MCF 10A (cell line): ENCODE data around the gene MGMT. TPM values are rescaled to one million over a fixed set of nuclear protein-coding genes. Genes with fewer than 3 reads are reported as not detected.

Experiments
- BruUV-seq: library from RNA; stranded (reverse); fragments of 400-500 nt; replicated peaks from 2 replicates; lab custom pipeline; 2021; lab: Mats Ljungman, UMichigan
- CTCF ChIA-PET: fragments of 300-600 bp; sonication (Branson Sonifier 250); formaldehyde crosslinking; extraction: SDS; loops from one replicate; lab custom pipeline; 2021; ENCODE audit warnings: antibody characterized with exemption, inconsistent platforms; lab: Yijun Ruan, JAX
- POLR2A ChIA-PET: fragments of 300-600, 350-650 bp; sonication (Branson Sonifier 250); formaldehyde crosslinking; extraction: SDS; loops from one replicate; lab custom pipeline; 2020; ENCODE audit warnings: antibody characterized with exemption, inconsistent platforms; lab: Yijun Ruan, JAX
- DNase-seq: peaks from one replicate; pipeline ENCODE4 v3.0.0-alpha.2; 2018; ENCODE audit not compliant: unreplicated experiment
- H3K27ac Mint-ChIP-seq: one replicate; pipeline ENCODE4 v1.8.0; 2022; ENCODE audit warnings: mild to moderate bottlenecking, low read depth, mixed read lengths; ENCODE audit not compliant: unreplicated experiment
- H3K27me3 Mint-ChIP-seq: one replicate; pipeline ENCODE4 v1.8.0; 2022; ENCODE audit warnings: mixed read lengths; ENCODE audit not compliant: insufficient read depth, unreplicated experiment
- H3K36me3 Mint-ChIP-seq: one replicate; pipeline ENCODE4 v1.8.0; 2022; ENCODE audit warnings: mild to moderate bottlenecking, moderate library complexity, mixed read lengths; ENCODE audit not compliant: insufficient read depth, unreplicated experiment
- H3K4me1 Mint-ChIP-seq: one replicate; pipeline ENCODE4 v1.8.0; 2022; ENCODE audit warnings: mixed read lengths; ENCODE audit not compliant: insufficient read depth, unreplicated experiment
- H3K4me3 Mint-ChIP-seq: one replicate; pipeline ENCODE4 v1.8.0; 2022; ENCODE audit warnings: mild to moderate bottlenecking, moderate library complexity, mixed read lengths; ENCODE audit not compliant: unreplicated experiment
- H3K9me3 Mint-ChIP-seq: one replicate; pipeline ENCODE4 v1.8.0; 2022; ENCODE audit warnings: mixed read lengths; ENCODE audit not compliant: unreplicated experiment
- intact Hi-C: fragments of 100-400 bp; cut with micrococcal nuclease; formaldehyde crosslinking; loops from 2 replicates; pipeline ENCODE4 v1.14.1; 2022
- total RNA-seq: library from RNA; stranded (reverse); gene quantifications from 2 replicates; pipeline ENCODE4 v1.2.3, GENCODE V29; 2022
- TF ChIP-seq, protein P1 (sequence below): fragments of 200-600 bp; IDR thresholded peaks from one replicate; pipeline ENCODE4 v1.8.0; 2022; ENCODE audit warnings: antibody characterized with exemption, mild to moderate bottlenecking; ENCODE audit not compliant: unreplicated experiment

MGMT gene
- total RNA-seq, 1 experiment from 2014 or later: 18.0 TPM

DNA sequence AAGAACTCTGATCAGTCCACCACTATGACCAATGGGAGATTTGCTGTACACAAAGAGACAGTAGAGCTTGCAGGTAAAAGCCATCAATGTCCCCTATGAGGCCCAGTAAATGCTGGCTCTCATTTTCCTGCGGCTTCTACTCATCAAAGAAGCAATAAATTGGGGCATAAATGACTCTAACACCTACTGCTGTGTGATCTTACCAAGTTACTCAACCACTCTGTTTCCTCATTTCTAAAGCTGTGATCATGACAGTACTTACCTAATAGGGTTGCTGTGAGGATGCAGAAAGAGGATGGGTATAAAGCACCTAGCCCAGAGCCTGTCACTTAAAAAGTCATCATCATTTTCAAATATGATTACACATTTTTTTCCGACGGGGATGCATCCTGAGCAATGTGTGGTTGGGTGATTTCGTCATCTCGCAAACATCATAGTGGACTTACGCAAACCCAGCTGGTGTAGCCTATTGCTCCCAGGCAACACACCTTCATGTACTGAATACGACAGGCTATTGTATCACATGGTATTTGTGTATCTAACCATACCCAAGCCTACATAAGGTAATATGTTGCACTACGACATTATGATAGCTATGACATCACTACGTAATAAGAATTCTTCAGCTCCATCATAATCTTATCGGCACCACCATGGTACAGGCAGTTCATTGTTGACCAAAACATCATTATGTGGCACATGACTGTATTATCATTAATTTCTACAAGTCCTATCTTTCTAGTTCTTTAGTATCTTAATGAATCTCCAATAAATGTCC, 7.1 kb upstream of the MGMT start:
- Mint-ChIP-seq H3K9me3 (no peaks in the 10 kb centered on the region), H3K27ac (no peak overlapping the region)
- POLR2A ChIA-PET: no interaction called here

GRCh38 chr10:129462257-129462795, 4.7 kb upstream of the MGMT start:
- BruUV-seq: no TSS peak
- no peaks in the 10 kb centered on the region for H3K4me1 Mint-ChIP-seq
- no peak for DNase-seq
- no peak overlapping the region for H3K4me3 Mint-ChIP-seq
- no peaks in the 10 kb centered on the region for H3K9me3 Mint-ChIP-seq
- intact Hi-C loops: loop anchor here (10.0 kb wide), 2 partner anchors 172 to 672 kb away; partner anchors contain the start of gene GLRX3
- H3K27me3 Mint-ChIP-seq: peaks cover 23% of the 10 kb centered on the region
- ChIA-PET POLR2A (no interaction called here), CTCF (no interaction called here)
- TF ChIP-seq, protein P1, sequence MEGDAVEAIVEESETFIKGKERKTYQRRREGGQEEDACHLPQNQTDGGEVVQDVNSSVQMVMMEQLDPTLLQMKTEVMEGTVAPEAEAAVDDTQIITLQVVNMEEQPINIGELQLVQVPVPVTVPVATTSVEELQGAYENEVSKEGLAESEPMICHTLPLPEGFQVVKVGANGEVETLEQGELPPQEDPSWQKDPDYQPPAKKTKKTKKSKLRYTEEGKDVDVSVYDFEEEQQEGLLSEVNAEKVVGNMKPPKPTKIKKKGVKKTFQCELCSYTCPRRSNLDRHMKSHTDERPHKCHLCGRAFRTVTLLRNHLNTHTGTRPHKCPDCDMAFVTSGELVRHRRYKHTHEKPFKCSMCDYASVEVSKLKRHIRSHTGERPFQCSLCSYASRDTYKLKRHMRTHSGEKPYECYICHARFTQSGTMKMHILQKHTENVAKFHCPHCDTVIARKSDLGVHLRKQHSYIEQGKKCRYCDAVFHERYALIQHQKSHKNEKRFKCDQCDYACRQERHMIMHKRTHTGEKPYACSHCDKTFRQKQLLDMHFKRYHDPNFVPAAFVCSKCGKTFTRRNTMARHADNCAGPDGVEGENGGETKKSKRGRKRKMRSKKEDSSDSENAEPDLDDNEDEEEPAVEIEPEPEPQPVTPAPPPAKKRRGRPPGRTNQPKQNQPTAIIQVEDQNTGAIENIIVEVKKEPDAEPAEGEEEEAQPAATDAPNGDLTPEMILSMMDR: no peak
- H3K27ac Mint-ChIP-seq: no peak overlapping the region
- H3K36me3 Mint-ChIP-seq: no peaks in the 10 kb centered on the region

More for the DNA sequence above, 7.1 kb upstream of the MGMT start:
- TF ChIP-seq, protein P1: no peak
- Mint-ChIP-seq H3K27me3 (peaks cover 39% of the 10 kb centered on the region), H3K4me3 (no peak overlapping the region), H3K4me1 (no peaks in the 10 kb centered on the region), H3K36me3 (no peaks in the 10 kb centered on the region)
- intact Hi-C loops: loop anchor here (10.0 kb wide), 2 partner anchors 175 to 675 kb away; partner anchors contain the start of gene GLRX3
- BruUV-seq: no TSS peak
- peak; percentile 56 for DNase-seq
- CTCF ChIA-PET: no interaction called here

DNA sequence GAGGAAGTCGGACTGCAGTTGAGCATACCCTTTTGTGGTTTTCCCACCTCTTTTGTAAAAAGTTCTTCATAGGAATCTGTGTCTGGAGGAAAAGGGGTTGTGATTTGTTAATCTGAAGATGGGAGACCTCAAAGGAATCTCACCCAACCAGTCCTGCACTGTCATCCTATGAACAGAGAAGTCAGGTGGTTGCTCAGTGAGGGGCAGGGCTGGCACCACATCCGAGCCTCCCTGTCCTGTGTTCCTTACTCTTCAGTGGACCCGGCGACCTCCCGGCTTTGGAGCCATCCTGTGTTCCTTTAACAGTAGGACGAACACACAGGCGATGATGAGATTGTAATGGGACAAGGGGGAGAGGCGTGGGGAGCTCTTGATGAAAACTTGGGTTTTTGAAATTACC, 2.8 kb upstream of the MGMT start:
- Mint-ChIP-seq H3K27ac (no peak overlapping the region), H3K4me3 (no peak overlapping the region), H3K36me3 (no peaks in the 10 kb centered on the region), H3K27me3 (peaks cover 4% of the 10 kb centered on the region), H3K9me3 (no peaks in the 10 kb centered on the region), H3K4me1 (no peaks in the 10 kb centered on the region)
- no peak for DNase-seq
- POLR2A ChIA-PET: no interaction called here
- CTCF ChIA-PET: no interaction called here
- intact Hi-C loops: loop anchor here (10.0 kb wide), 2 partner anchors 171 to 671 kb away; partner anchors contain the start of gene GLRX3
- TF ChIP-seq, protein P1: no peak
- no TSS peak for BruUV-seq
